Measurements from ENCODE around the gene TNS3. TPM values are rescaled to one million over a fixed set of nuclear protein-coding genes. Genes with fewer than 3 reads are reported as not detected.
A peak's percentile ranks its signal among the peaks of the same experiment; 100 is the strongest.

Gene TNS3
- total and polyA plus RNA-seq, 2 of the 13 experiments (the other 11 are each of a cell fraction or from before 2014, with no cell fraction given): 52.9 to 55.7 TPM

DNA sequence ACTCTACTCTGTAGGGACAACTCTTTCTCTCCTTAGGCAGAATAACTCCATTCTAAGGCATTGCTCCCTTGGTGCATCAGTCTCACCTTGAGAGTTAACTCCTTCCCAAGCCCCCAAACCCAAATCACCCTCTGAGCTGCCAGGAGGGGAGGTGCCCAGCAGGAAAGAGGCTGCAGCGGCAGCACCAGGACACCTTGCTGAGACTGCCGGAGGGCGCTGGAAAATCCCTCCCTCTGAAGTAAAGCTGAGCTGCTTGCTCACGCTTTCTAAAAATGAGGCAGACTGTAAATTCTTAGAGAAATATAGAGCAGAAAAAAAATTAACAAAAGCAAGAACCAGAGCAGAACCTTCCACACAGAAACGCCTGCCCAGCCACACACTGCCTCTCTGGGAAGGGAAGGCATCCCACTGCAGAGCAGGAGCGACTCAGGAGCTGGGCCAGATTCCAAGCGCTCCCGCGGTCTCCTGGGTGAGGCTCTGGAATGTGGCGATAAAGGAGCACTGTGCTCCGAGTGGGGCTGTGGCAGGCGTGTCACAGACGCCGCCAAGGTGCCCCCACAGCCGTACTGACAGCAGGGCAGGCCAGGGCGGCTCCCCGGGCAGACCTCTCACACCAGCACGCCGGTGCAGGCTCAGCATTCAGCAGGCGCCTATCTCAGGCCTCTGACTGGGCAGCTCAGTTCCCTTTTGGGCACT lies 202.1 kb downstream of the TNS3 start:
- WGBS (ENCODE audit: low lambda C conversion rate): 96% methylated on average over 16 of the region's 20 CpGs
- TF ChIP-seq ZNF20 (CRISPR knock-in tag; IDR thresholded peaks at IDR 0.05): no peak
- TF ChIP-seq ZNF883 (CRISPR knock-in tag; IDR thresholded peaks at IDR 0.05; ENCODE audit: not compliant biosample characterization): no peak
- TF ChIP-seq, protein P1, sequence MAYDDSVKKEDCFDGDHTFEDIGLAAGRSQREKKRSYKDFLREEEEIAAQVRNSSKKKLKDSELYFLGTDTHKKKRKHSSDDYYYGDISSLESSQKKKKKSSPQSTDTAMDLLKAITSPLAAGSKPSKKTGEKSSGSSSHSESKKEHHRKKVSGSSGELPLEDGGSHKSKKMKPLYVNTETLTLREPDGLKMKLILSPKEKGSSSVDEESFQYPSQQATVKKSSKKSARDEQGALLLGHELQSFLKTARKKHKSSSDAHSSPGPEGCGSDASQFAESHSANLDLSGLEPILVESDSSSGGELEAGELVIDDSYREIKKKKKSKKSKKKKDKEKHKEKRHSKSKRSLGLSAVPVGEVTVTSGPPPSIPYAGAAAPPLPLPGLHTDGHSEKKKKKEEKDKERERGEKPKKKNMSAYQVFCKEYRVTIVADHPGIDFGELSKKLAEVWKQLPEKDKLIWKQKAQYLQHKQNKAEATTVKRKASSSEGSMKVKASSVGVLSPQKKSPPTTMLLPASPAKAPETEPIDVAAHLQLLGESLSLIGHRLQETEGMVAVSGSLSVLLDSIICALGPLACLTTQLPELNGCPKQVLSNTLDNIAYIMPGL (CRISPR knock-in tag; IDR thresholded peaks at IDR 0.05; ENCODE audit: borderline replicate concordance in 1 of 2, low read depth in 1 of 2): no peak
- TF ChIP-seq RBM22 (optimal IDR thresholded peaks at IDR 0.05; ENCODE audit: low read length): peak; percentile 30
- TF ChIP-seq CHD2 (IDR thresholded peaks at IDR 0.05; ENCODE audit: low read depth, low read length): no peak
- peak; percentile 83 for TF ChIP-seq AGO2 (optimal IDR thresholded peaks at IDR 0.05; ENCODE audit: low read depth, low read length)
- no peak for TF ChIP-seq LRRFIP1 (CRISPR knock-in tag; conservative IDR thresholded peaks at IDR 0.05)
- TF ChIP-seq LBX2 (CRISPR knock-in tag; IDR thresholded peaks at IDR 0.05; ENCODE audit: borderline replicate concordance): no peak
- TF ChIP-seq HNRNPUL1 (IDR thresholded peaks at IDR 0.05; ENCODE audit: low read depth, low read length): no peak
- TF ChIP-seq NPAS2 (CRISPR knock-in tag; IDR thresholded peaks at IDR 0.05; ENCODE audit: borderline replicate concordance): no peak
- TF ChIP-seq ZNF616 (CRISPR knock-in tag; IDR thresholded peaks at IDR 0.05; ENCODE audit: low read depth): no peak
- TF ChIP-seq, protein P2, sequence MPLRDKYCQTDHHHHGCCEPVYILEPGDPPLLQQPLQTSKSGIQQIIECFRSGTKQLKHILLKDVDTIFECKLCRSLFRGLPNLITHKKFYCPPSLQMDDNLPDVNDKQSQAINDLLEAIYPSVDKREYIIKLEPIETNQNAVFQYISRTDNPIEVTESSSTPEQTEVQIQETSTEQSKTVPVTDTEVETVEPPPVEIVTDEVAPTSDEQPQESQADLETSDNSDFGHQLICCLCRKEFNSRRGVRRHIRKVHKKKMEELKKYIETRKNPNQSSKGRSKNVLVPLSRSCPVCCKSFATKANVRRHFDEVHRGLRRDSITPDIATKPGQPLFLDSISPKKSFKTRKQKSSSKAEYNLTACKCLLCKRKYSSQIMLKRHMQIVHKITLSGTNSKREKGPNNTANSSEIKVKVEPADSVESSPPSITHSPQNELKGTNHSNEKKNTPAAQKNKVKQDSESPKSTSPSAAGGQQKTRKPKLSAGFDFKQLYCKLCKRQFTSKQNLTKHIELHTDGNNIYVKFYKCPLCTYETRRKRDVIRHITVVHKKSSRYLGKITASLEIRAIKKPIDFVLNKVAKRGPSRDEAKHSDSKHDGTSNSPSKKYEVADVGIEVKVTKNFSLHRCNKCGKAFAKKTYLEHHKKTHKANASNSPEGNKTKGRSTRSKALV (CRISPR knock-in tag; IDR thresholded peaks at IDR 0.05): no peak
- TF ChIP-seq ZBTB33 (CRISPR knock-in tag; IDR thresholded peaks at IDR 0.05): peak; percentile 96

More for the DNA sequence above, 202.1 kb downstream of the TNS3 start:
- Histone ChIP-seq H3K4me1 (ENCODE audit: insufficient read depth, low read length) (peaks cover 45% of the 10 kb centered on the region), H4K20me1 (ENCODE audit: insufficient read depth, low read length) (peaks cover 52% of the 10 kb centered on the region), H3K27ac (ENCODE audit: extremely low read length, insufficient read depth, low read length) (peak overlapping the region; percentile 13), H3K79me2 (ENCODE audit: insufficient read depth, low read length) (peaks cover 7% of the 10 kb centered on the region), H3K4me2 (ENCODE audit: low read depth, low read length) (no peak overlapping the region), H3K9ac (ENCODE audit: insufficient read depth, low read depth, low read length) (no peak overlapping the region), H2AFZ (ENCODE audit: low read length) (no peak overlapping the region), H3K27me3 (ENCODE audit: control insufficient read depth in 1 of 2, insufficient read depth in 2 of 2, low read length in 2 of 2) (no peaks in the 10 kb centered on the region), H3K4me3 (replicated peaks in 1 of 3; ENCODE audit: insufficient read depth in 1 of 3, low read depth in 2 of 3, low read length in 3 of 3) (no peak overlapping the region), H3K36me3 (replicated peaks in 1 of 2; ENCODE audit: control insufficient read depth in 1 of 2, insufficient read depth in 2 of 2, low read length in 2 of 2) (peaks cover 19 to 78% of the 10 kb centered on the region in 2 experiments), H3K9me3 (ENCODE audit: low read length) (no peaks in the 10 kb centered on the region)
- intact Hi-C loops (cut with micrococcal nuclease; ENCODE audit: unreplicated experiment) (loop anchor here (10.0 kb wide), 1 partner anchor 115 kb away; no protein-coding TSS in a partner anchor), in situ Hi-C loops (cut with HindIII; ENCODE audit: extremely low pct_ligation_motif_present, low pct_unique_long_range_greater_than_20kb) (no loop called here)
- CTCF ChIA-PET (ENCODE audit: low intra/inter-chr PET ratio, low total read pairs): no interaction called here
- no TSS peak for BruUV-seq (replicated peaks)
- DNase-seq (ENCODE audit: low spot score) (no peak), FAIRE-seq (no peak), ATAC-seq (peak; percentile 8; the same call in 2 of the 3 replicates)
- POLR2A ChIA-PET: no interaction called here

Measured in HepG2 (cell line).